Cardiac fibroblast (primary cell): ENCODE results near the gene SPATC1L.

Source experiments
- DNase-seq, 2 donors: peaks; one replicate each; pipeline versions ENCODE4 v3.0.0 to v3.0.0-alpha.2; 2010; ENCODE audit warnings: low read depth in 2 of 2
- H3K4me3 ChIP-seq, 2 donors: replicated peaks in 1 of 2; 1 replicate in 1 of 2; 2 replicates in 1 of 2; pipeline ENCODE4 v1.5.1; 2011; ENCODE audit warnings: low read depth in 2 of 2, low read length in 2 of 2, mild to moderate bottlenecking in 2 of 2, moderate library complexity in 1 of 2
- TF ChIP-seq, protein P1 (sequence below): IDR thresholded peaks from one replicate; pipeline ENCODE4 v1.5.1; 2011; ENCODE audit warnings: low read depth, mild to moderate bottlenecking, low read length, inconsistent platforms

Gene SPATC1L

DNA sequence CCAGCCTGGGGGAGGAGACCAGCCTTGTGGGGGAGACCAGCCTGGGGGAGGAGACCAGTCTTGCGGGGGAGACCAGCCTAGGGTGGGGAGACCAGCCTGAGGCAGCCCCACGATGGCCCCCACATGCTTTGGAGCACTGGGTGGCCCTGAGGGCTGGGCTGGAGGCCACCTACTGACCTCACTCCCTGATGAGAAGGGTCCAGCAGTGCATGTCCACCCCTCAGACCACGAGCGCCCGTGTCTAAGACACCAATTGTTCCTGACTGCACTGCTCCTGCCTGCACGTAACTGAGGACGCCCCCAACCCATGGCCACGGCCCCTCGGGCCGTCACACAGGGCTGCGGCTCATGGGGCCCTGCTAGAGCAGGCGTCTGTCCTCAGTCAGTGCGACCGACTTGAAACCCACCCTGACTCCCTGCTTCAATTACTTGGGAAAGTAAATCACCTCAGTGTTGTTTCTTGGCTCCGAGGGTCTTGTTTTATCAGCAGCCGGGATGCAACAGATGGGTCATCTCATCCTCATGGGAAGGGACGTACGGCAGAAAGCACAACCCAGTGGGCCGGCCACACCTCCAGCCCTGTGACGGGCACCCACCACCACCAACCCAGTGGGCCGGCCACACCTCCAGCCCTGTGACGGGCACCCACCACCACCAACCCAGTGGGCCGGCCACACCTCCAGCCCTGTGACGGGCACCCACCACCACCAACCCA is at the start of gene SPATC1L:
SPATC1L (minus strand) TSS at position 550 of the 715 bp plus-strand sequence. CDS start 1,643 bp downstream, outside the sequence.
- TF ChIP-seq, protein P1, sequence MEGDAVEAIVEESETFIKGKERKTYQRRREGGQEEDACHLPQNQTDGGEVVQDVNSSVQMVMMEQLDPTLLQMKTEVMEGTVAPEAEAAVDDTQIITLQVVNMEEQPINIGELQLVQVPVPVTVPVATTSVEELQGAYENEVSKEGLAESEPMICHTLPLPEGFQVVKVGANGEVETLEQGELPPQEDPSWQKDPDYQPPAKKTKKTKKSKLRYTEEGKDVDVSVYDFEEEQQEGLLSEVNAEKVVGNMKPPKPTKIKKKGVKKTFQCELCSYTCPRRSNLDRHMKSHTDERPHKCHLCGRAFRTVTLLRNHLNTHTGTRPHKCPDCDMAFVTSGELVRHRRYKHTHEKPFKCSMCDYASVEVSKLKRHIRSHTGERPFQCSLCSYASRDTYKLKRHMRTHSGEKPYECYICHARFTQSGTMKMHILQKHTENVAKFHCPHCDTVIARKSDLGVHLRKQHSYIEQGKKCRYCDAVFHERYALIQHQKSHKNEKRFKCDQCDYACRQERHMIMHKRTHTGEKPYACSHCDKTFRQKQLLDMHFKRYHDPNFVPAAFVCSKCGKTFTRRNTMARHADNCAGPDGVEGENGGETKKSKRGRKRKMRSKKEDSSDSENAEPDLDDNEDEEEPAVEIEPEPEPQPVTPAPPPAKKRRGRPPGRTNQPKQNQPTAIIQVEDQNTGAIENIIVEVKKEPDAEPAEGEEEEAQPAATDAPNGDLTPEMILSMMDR = no peak
- peak within 1 kb of the TSS; percentile 65 to 73 for H3K4me3 ChIP-seq
- DNase-seq = peak; percentile 61 to 90

DNA sequence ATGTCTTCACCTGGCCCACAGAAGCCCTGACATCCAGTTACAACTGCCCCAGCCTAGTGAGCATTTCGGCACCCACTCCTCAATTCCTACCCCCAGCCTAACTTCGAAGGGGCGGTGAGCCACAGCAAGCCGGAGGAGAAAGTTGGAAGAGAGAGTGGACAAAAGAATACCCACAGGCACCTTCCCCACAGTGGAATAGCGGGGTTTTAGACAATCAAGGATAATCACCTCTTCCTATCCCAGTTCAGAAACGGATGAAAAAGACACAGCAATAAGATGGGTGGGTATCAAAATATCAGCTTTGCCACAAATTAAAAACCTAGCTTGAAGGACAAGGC is 45.6 kb upstream of the SPATC1L start:
- no peak for DNase-seq
- TF ChIP-seq, protein P1 = no peak
- peak overlapping the region; percentile 65 to 66 for H3K4me3 ChIP-seq

DNA sequence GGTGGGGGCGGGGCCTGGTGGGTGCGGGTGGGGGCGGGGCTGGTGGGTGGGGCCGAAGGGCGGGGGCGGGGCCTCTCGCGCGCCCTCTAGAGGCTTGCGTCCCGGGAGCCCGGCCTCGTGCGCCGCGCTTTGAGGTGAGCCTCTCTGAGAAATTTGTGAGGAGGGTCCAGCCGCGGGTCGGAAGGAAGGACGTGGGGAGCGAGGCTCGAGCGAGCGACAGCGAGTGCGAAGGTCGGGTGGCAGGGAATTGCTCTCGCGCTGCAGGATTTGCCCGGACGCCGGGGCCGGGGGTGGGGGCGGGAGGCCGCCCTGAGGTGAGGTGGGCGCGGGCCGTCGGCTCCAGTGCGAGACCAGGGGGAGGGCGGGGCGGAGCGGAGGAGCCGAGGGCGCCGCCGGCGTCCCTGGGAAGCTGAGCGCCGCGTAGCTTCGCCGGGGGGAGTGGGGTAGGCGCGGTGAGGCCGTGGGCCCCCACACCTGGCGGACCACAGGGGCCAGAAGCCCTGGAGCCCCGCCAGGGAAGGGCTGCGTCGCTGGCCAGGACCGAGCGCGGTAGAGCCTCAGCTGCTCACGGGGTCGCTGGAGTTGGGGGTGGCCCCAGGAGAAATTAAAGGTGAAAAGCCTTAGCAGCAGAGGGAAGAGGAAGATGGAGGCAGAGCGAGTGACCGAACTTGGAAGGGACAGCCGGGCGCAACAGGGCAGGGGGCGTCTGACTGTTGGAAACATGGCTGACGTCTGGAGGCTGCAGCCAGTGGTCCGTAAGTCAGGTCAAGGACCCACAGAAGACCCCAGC is 45.1 kb upstream of the SPATC1L start:
- DNase-seq = no peak
- TF ChIP-seq, protein P1 = peak; percentile 43
- H3K4me3 ChIP-seq = peak overlapping the region; percentile 65 to 66

DNA sequence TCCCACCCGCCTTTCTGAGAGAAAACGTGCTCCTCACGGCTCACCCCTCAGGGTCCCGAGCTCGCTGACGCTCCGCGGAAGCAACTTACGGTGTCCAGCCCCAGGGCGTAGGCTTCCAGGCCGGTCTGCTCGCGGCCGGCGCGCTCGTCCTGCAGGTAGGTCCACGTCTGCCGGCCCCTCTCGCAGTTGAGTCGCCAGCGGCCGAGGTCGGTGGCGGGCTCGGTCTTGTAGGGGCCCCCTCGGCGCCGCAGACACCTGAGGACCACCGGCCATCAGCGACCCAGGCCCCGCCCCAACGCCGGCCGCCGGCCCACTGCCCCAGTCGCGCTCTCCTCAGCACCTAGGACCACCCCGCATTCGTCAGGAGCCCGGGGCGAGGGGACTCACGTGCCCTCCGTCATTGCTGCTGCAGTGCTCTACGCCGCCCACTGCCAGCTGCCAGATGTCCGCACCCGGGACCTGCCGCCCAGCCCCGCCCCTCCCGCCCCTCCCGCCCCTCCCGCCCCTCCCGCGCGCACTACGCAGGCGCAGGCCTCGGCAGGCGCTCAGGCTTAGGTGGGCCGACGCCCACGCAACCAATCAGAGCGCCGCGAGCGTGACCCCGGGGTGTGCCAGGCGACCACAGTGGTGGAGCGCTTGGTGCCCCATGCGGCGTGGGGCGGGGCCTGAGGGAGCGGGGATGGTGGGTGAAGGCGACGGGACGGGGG is 44.2 kb upstream of the SPATC1L start, which contains the start of gene LSS:
LSS (minus strand) TSS at position 430 of the 707 bp plus-strand sequence; CDS start at position 401, 29 bp downstream.
- DNase-seq = peak; percentile 98 to 100
- TF ChIP-seq, protein P1 = no peak
- peak within 1 kb of the TSS; percentile 76 to 91 for H3K4me3 ChIP-seq

DNA sequence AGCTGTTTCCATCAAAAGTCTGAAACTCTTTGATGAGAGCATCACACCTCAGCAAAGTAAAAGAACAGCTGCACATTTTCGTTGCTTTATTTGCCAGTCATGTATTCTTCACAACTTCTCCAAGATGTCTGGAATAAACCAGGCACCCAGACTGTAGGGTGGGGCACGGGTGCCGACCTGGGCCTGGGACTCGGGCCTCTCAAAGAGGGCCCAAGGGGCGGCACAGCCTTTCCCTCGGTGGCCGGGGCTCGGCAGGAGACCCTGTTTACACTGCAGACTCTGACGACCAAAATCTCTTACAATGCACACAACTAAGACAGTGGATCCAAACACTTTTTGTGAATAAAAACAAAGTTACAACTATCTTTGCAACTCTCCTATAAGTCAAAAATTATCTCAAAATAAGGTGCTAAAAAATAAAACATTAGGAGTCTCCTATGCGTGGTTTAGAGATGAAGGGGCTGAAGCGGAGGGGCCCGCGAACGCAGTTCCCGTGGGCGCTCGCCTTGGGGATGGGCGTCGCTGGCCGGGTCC is 43.6 kb upstream of the SPATC1L start:
- no peak for DNase-seq
- peak overlapping the region; percentile 76 to 91 for H3K4me3 ChIP-seq
- TF ChIP-seq, protein P1 = no peak

DNA sequence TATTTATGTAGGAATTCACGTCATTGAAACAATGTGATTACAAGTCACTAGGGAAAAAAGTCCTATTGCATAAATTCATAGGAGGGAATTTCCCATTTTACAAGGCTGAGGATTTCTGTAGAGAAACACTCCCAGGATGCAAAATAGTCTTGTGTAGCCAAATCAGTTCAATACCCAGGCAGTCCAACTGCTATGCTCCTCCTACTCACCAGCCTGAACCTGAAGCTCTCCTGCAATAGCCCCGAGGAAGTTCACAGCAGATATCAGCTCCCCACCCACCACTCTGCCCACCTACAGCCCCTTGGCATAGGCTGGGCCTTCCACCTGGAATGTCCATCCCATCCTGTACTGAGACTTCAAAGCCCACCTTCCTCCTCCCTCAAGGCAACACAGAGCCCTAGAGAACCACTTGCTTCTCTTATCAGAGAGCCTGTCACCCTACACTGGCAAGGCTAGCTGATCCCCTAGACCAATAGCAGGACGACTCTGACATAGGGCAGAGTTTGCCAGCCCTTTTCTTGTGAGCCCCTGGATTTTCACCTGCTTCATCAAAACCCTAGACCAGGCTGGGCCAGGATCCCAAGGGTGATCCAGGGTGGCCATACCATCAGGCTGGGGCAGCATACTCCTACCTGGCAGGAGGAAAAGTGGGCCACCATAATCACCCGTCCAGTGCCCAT is 42.8 kb upstream of the SPATC1L start:
- TF ChIP-seq, protein P1 = no peak
- DNase-seq = peak; percentile 79 to 91
- H3K4me3 ChIP-seq = peak overlapping the region; percentile 76 to 91
